ENCODE results near the gene IMP4. TPM values are rescaled to one million over a fixed set of nuclear protein-coding genes. Genes with fewer than 3 reads are reported as not detected.

IMP4 gene
- total and polyA plus RNA-seq, 2 donors (not counting 3 experiments of a cell fraction or from before 2014, with no cell fraction given), result 74.0 to 149 TPM

DNA sequence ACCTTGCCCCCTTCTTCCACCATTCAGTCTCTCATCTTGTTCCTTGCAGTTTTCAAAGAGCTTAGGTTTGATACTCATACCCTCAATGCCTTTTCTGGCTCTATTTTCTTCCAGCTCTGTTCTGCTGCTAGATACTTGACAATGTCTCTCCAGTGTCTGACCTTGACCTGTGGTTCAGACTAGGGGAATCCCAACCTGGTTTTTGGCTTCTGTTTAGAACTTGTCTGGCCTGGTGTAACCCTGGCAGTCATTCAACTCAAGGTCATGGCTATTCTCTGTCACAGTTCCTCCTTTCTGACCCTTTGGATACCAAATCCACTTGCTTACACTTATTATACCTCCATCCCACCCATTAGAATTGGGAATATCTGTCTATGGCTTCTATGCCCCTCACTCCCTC lies 31.8 kb upstream of the IMP4 start:
- peaks cover 0 to 2% of the 10 kb centered on the region in 2 experiments for H3K27me3 ChIP-seq (ENCODE audit: control insufficient read depth in 2 of 2, insufficient read depth in 2 of 2, low read length in 2 of 2)
- CTCF ChIA-PET, result interaction anchor here (0.8 kb wide), 1 partner anchor 22 kb away, joined by 3 read pairs; no protein-coding TSS in a partner anchor
- no TSS peak for BruUV-seq (replicated peaks)
- POLR2A ChIA-PET, result no interaction called here
- H3K79me2 ChIP-seq (ENCODE audit: control insufficient read depth, insufficient read depth, low read length), result no peaks in the 10 kb centered on the region
- H3K9me1 ChIP-seq (replicated peaks; ENCODE audit: control insufficient read depth, extremely low read depth, insufficient read depth, low read length), result no peaks in the 10 kb centered on the region
- no peaks in the 10 kb centered on the region for H3K9me3 ChIP-seq (replicated peaks; ENCODE audit: control insufficient read depth, insufficient read depth, low read length)
- no peak overlapping the region for H3K4me2 ChIP-seq (ENCODE audit: insufficient read depth, low read length)
- no peaks in the 10 kb centered on the region for H3K4me1 ChIP-seq (ENCODE audit: control insufficient read depth, extremely low read depth, insufficient read depth, low read length)
- H3K27ac ChIP-seq (ENCODE audit: insufficient read depth, low read depth, low read length), result no peak overlapping the region
- H2AFZ ChIP-seq (ENCODE audit: low read depth, low read length), result no peak overlapping the region
- H3K9ac ChIP-seq (replicated peaks; ENCODE audit: extremely low read depth, insufficient read depth, low read length), result no peak overlapping the region
- no peaks in the 10 kb centered on the region for H4K20me1 ChIP-seq (replicated peaks; ENCODE audit: control insufficient read depth, extremely low read depth, insufficient read depth, low read length)
- H3K36me3 ChIP-seq (ENCODE audit: control insufficient read depth in 2 of 2, extremely low read depth in 1 of 2, insufficient read depth in 2 of 2, low read length in 2 of 2), result no peaks in the 10 kb centered on the region
- H3K4me3 ChIP-seq (replicated peaks in 1 of 3; ENCODE audit: insufficient read depth in 1 of 3, low read depth in 1 of 3, low read length in 3 of 3), result no peak overlapping the region
- dilution Hi-C loops (cut with MboI; ENCODE audit: extremely low pct_ligation_motif_present, low sequenced_read_pairs) (no loop called here), intact Hi-C loops (cut with micrococcal nuclease) (no loop called here)
- DNase-seq (ENCODE audit: low read depth, low spot score), result no peak
- TF ChIP-seq GATA2 (IDR thresholded peaks at IDR 0.05; ENCODE audit: insufficient read depth, insufficient read length, low read depth, low read length), result no peak
- no peak for TF ChIP-seq POLR2A (IDR thresholded peaks at IDR 0.05; ENCODE audit: low read depth, low read length)
- no peak for TF ChIP-seq JUN (IDR thresholded peaks at IDR 0.05; ENCODE audit: borderline replicate concordance, insufficient read depth, insufficient read length, low read depth)
- TF ChIP-seq, protein P1, sequence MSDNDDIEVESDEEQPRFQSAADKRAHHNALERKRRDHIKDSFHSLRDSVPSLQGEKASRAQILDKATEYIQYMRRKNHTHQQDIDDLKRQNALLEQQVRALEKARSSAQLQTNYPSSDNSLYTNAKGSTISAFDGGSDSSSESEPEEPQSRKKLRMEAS (IDR thresholded peaks at IDR 0.05; ENCODE audit: insufficient read depth, insufficient read length), result no peak
- TF ChIP-seq POLR2AphosphoS5 (IDR thresholded peaks at IDR 0.05; ENCODE audit: insufficient read depth, low read depth, low read length), result no peak
- TF ChIP-seq EZH2 (IDR thresholded peaks at IDR 0.05; ENCODE audit: borderline replicate concordance, low read depth, low read length, severe bottlenecking), result no peak
- TF ChIP-seq MYC (IDR thresholded peaks at IDR 0.05; ENCODE audit: low read depth, low read length), result no peak
- TF ChIP-seq FOS (IDR thresholded peaks at IDR 0.05; ENCODE audit: borderline replicate concordance, insufficient read depth, low read length), result no peak
- TF ChIP-seq, protein P2, sequence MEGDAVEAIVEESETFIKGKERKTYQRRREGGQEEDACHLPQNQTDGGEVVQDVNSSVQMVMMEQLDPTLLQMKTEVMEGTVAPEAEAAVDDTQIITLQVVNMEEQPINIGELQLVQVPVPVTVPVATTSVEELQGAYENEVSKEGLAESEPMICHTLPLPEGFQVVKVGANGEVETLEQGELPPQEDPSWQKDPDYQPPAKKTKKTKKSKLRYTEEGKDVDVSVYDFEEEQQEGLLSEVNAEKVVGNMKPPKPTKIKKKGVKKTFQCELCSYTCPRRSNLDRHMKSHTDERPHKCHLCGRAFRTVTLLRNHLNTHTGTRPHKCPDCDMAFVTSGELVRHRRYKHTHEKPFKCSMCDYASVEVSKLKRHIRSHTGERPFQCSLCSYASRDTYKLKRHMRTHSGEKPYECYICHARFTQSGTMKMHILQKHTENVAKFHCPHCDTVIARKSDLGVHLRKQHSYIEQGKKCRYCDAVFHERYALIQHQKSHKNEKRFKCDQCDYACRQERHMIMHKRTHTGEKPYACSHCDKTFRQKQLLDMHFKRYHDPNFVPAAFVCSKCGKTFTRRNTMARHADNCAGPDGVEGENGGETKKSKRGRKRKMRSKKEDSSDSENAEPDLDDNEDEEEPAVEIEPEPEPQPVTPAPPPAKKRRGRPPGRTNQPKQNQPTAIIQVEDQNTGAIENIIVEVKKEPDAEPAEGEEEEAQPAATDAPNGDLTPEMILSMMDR (IDR thresholded peaks at IDR 0.05; ENCODE audit: extremely low read depth in 1 of 2, insufficient read depth in 1 of 2, low read depth in 1 of 2, low read length in 2 of 2), result no peak
- no peak for FAIRE-seq

All from endothelial cell of umbilical vein (primary cell).